ENCODE data around the gene NANOS1. TPM values are rescaled to one million over a fixed set of nuclear protein-coding genes. Genes with fewer than 3 reads are reported as not detected.

The NANOS1 gene
- total RNA-seq, 1 donor from 2014 or later: 0.52 TPM

- DNase-seq (ENCODE audit: low spot score): no peak
Measured at GRCh38 chr10:119060107-119060506, 30.6 kb downstream of the NANOS1 start.

GRCh38 chr10:119061352-119061751 is 31.8 kb downstream of the NANOS1 start:
- no peak for DNase-seq (ENCODE audit: low spot score)

GRCh38 chr10:119061926-119062325 is 32.4 kb downstream of the NANOS1 start:
- no peak for DNase-seq (ENCODE audit: low spot score)

GRCh38 chr10:119070395-119071165 is 41.1 kb downstream of the NANOS1 start:
- no peak for DNase-seq (ENCODE audit: low spot score)

GRCh38 chr10:119073584-119073983 is 44.1 kb downstream of the NANOS1 start:
- no peak for DNase-seq (ENCODE audit: low spot score)

GRCh38 chr10:119078422-119079179 is 49.1 kb downstream of the NANOS1 start:
- DNase-seq (ENCODE audit: low spot score): no peak

- DNase-seq (ENCODE audit: low spot score): peak; percentile 76
Measured at GRCh38 chr10:119079599-119080520, 50.3 kb downstream of the NANOS1 start.

GRCh38 chr10:119080521-119081259 is 51.2 kb downstream of the NANOS1 start, which contains the start of gene EIF3A:
Gene EIF3A, minus strand, starts transcription at chr10:119080817. Its CDS starts 141 bp downstream, at chr10:119080676.
- peak; percentile 95 for DNase-seq (ENCODE audit: low spot score)

Other genes starting within 250 kb of the NANOS1 start
- gene EIF3A, start 51.1 kb downstream of the NANOS1 start, total RNA-seq: 134 TPM
- gene DENND10, start 74.4 kb downstream of the NANOS1 start, total RNA-seq: 31.9 TPM
- gene SFXN4, start 136.0 kb downstream of the NANOS1 start, total RNA-seq: 34.5 TPM
- gene PRDX3, start 149.1 kb downstream of the NANOS1 start, total RNA-seq: 95.0 TPM
- gene GRK5, start 177.9 kb downstream of the NANOS1 start, total RNA-seq: 16.7 TPM